Thoracic aorta (tissue), 2 donors: ENCODE measurements around the gene PCYOX1L. TPM values are rescaled to one million over a fixed set of nuclear protein-coding genes. Genes with fewer than 3 reads are reported as not detected.
A peak's percentile ranks its signal among the peaks of the same experiment; 100 is the strongest.

Experiments
- ATAC-seq: fragments of 150-250 bp; one replicate; pipeline ENCODE4 v1.8.0; 2017; ENCODE audit warnings: low read depth; ENCODE audit not compliant: insufficient number of reproducible peaks, low FRiP score
- DNase-seq: peaks from one replicate; pipeline ENCODE4 v3.0.0-alpha.2; 2020; ENCODE audit warnings: low spot score
- H3K27ac ChIP-seq, 2 donors: fragments of 200-600 bp; sonication (generic); 1 replicate in 1 of 2; 2 replicates in 1 of 2; pipeline ENCODE4 v1.5.1; 2016; ENCODE audit warnings: mild to moderate bottlenecking in 2 of 2, moderate library complexity in 2 of 2
- H3K27me3 ChIP-seq: fragments of 200-600 bp; sonication (generic); replicated peaks from 2 replicates; pipeline ENCODE4 v1.6.0; 2016; ENCODE audit warnings: mild to moderate bottlenecking; ENCODE audit not compliant: insufficient read depth
- H3K36me3 ChIP-seq: fragments of 200-600 bp; sonication (generic); one replicate; pipeline ENCODE4 v1.5.1; 2016
- H3K4me1 ChIP-seq, 2 donors: fragments of 200-600 bp; sonication (generic); 1 replicate in 1 of 2; 2 replicates in 1 of 2; pipeline versions ENCODE4 v1.5.1 to v1.6.0; 2016; ENCODE audit warnings: low read depth in 2 of 2, mild to moderate bottlenecking in 1 of 2; ENCODE audit not compliant: control insufficient read depth in 1 of 2
- H3K4me3 ChIP-seq: fragments of 200-600 bp; sonication (generic); 2 replicates; pipeline ENCODE4 v1.5.1; 2016; ENCODE audit warnings: mild to moderate bottlenecking
- H3K9me3 ChIP-seq: fragments of 200-600 bp; sonication (generic); 2 replicates; pipeline ENCODE4 v1.5.1; 2016
- total RNA-seq, 2 donors: library from RNA; depleted of rRNA; stranded (reverse); fragments of >200 nt; gene quantifications; one replicate each; pipeline versions ENCODE4 v1.1.0 to v1.2.3, GENCODE V29; 2016
- TF ChIP-seq, protein P1 (sequence below): fragments of 200-600 bp; sonication (generic); IDR thresholded peaks from one replicate; pipeline ENCODE4 v1.5.1; 2019; ENCODE audit warnings: antibody characterized with exemption

The PCYOX1L gene
- total RNA-seq, 2 donors from 2014 or later = 7.3 to 7.8 TPM

DNA sequence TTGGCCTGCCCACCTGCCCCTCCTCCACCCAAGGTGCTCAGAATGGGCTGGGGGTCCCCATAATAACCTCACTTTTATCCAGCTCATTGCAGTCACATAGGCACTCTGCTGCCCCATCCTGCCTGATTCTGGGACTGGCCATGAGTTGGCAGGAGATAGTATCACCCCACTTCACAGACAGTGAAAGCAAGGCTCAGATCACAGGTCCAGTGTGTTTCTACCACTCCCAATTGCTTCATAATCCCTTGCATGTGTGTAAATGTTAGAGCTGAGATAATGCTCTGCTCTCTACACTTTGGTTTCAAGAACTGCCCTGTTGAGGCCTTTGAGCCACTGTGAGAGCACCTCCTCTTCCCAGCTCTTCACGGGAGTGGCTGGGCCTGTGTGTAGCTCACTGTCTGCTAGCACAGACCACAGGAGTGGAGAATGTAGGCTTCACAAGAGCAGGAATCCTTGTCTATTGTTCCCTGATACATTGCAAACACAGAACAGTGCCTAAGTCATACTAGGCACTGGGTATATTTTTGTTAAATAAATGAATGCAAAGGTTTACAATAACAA lies 8.4 kb downstream of the PCYOX1L start:
- no peaks in the 10 kb centered on the region for H3K36me3 ChIP-seq
- no peaks in the 10 kb centered on the region for H3K9me3 ChIP-seq
- peaks cover 6 to 42% of the 10 kb centered on the region in 2 donors for H3K4me1 ChIP-seq
- H3K4me3 ChIP-seq = no peak overlapping the region
- ATAC-seq = no peak
- H3K27me3 ChIP-seq = no peaks in the 10 kb centered on the region
- no peak overlapping the region for H3K27ac ChIP-seq
- TF ChIP-seq, protein P1, sequence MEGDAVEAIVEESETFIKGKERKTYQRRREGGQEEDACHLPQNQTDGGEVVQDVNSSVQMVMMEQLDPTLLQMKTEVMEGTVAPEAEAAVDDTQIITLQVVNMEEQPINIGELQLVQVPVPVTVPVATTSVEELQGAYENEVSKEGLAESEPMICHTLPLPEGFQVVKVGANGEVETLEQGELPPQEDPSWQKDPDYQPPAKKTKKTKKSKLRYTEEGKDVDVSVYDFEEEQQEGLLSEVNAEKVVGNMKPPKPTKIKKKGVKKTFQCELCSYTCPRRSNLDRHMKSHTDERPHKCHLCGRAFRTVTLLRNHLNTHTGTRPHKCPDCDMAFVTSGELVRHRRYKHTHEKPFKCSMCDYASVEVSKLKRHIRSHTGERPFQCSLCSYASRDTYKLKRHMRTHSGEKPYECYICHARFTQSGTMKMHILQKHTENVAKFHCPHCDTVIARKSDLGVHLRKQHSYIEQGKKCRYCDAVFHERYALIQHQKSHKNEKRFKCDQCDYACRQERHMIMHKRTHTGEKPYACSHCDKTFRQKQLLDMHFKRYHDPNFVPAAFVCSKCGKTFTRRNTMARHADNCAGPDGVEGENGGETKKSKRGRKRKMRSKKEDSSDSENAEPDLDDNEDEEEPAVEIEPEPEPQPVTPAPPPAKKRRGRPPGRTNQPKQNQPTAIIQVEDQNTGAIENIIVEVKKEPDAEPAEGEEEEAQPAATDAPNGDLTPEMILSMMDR = no peak
- DNase-seq = no peak

DNA sequence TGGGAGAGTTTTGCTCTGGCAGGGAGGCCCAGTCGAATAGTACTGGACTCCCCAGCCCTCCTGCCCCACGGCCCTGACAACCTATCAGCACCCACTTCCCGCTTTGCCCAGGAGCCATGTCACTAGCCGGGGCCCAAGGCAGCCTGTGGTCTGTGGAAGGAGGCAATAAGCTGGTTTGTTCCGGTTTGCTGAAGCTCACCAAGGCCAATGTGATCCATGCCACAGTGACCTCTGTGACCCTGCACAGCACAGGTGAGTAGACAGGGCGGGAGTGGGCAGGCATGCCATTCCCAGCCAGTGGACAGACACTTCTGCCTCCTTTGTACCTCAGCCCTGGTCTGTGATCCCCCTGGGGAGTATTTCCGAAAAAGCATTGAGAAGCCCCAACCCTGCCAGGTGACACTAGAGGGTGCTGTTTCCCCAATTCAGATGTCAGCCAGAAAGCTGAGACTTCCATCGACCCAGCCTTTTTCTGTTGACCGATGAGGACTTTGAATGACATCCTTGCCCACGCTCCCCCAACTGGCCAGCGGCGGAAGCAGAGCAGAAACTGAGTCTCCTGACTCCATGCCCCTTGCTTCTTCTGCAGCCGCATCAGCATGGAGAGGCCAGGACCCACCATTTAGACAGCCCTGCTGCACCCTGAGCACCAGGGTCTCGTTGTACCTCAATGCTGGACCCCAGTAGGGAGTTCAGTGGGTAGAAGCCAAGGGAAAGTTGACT lies 9.6 kb downstream of the PCYOX1L start:
- TF ChIP-seq, protein P1 = peak; percentile 91
- Histone ChIP-seq H3K4me1 (peaks cover 18 to 54% of the 10 kb centered on the region in 2 donors), H3K36me3 (no peaks in the 10 kb centered on the region), H3K4me3 (peak overlapping the region; percentile 26), H3K9me3 (no peaks in the 10 kb centered on the region), H3K27me3 (no peaks in the 10 kb centered on the region), H3K27ac (peak overlapping the region; percentile 52)
- ATAC-seq (peak; percentile 80), DNase-seq (no peak)

- H3K4me3 ChIP-seq = peak overlapping the region; percentile 26
These were observed 10.3 kb downstream of the PCYOX1L start for GRCh38 chr5:149367972-149368645.

GRCh38 chr5:149370878-149371277 lies 13.0 kb downstream of the PCYOX1L start:
- peaks cover 24 to 72% of the 10 kb centered on the region in 2 donors for H3K4me1 ChIP-seq

More at GRCh38 chr5:149367972-149368645, 10.3 kb downstream of the PCYOX1L start:
- Histone ChIP-seq H3K36me3 (no peaks in the 10 kb centered on the region), H3K9me3 (no peaks in the 10 kb centered on the region), H3K27ac (peak overlapping the region; percentile 19 to 52), H3K4me1 (peaks cover 24 to 61% of the 10 kb centered on the region in 2 donors), H3K27me3 (no peaks in the 10 kb centered on the region)
- no peak for ATAC-seq
- TF ChIP-seq, protein P1 = no peak
- DNase-seq = no peak

More at GRCh38 chr5:149370878-149371277, 13.0 kb downstream of the PCYOX1L start:
- H3K4me3 ChIP-seq = no peak overlapping the region
- TF ChIP-seq, protein P1 = no peak
- no peak for DNase-seq
- H3K36me3 ChIP-seq = no peaks in the 10 kb centered on the region
- peak overlapping the region; percentile 81 to 94 for H3K27ac ChIP-seq
- no peaks in the 10 kb centered on the region for H3K9me3 ChIP-seq
- no peaks in the 10 kb centered on the region for H3K27me3 ChIP-seq
- ATAC-seq = no peak
